Neural crest cell (in vitro differentiated cells): Measurements from ENCODE around the gene ZNF556. TPM values are rescaled to one million over a fixed set of nuclear protein-coding genes. Genes with fewer than 3 reads are reported as not detected.

Experiments used
- DNase-seq: peaks from one replicate; pipeline ENCODE4 v3.0.0; 2021; ENCODE audit warnings: low read depth, mixed read lengths, low spot score
- H3K27ac Mint-ChIP-seq: one replicate; pipeline ENCODE4 v1.8.0; 2021; ENCODE audit warnings: mild to moderate bottlenecking, mixed read lengths; ENCODE audit not compliant: unreplicated experiment
- H3K27me3 Mint-ChIP-seq: 2 replicates; pipeline ENCODE4 v1.8.0; 2021; ENCODE audit warnings: low read depth, mild to moderate bottlenecking, mixed read lengths
- H3K36me3 Mint-ChIP-seq: 2 replicates; pipeline ENCODE4 v1.8.0; 2021; ENCODE audit warnings: low read depth, mild to moderate bottlenecking, mixed read lengths
- H3K4me1 Mint-ChIP-seq: 2 replicates; pipeline ENCODE4 v1.8.0; 2021; ENCODE audit warnings: mixed read lengths
- H3K4me3 Mint-ChIP-seq: one replicate; pipeline ENCODE4 v1.8.0; 2021; ENCODE audit warnings: mild to moderate bottlenecking, mixed read lengths
- H3K9me3 Mint-ChIP-seq: 2 replicates; pipeline ENCODE4 v1.8.0; 2021; ENCODE audit warnings: mixed read lengths
- CTCF ChIP-seq: fragments of 200-600 bp; sonication (generic); conservative IDR thresholded peaks from 2 replicates; pipeline ENCODE4 v1.5.0; 2021; ENCODE audit warnings: antibody characterized with exemption, mild to moderate bottlenecking
- total RNA-seq: library from RNA; stranded (reverse); gene quantifications from 2 replicates; pipeline ENCODE4 v1.2.1, GENCODE V29; 2021

Gene ZNF556
- total RNA-seq, 1 donor from 2014 or later: 0.05 TPM

DNA sequence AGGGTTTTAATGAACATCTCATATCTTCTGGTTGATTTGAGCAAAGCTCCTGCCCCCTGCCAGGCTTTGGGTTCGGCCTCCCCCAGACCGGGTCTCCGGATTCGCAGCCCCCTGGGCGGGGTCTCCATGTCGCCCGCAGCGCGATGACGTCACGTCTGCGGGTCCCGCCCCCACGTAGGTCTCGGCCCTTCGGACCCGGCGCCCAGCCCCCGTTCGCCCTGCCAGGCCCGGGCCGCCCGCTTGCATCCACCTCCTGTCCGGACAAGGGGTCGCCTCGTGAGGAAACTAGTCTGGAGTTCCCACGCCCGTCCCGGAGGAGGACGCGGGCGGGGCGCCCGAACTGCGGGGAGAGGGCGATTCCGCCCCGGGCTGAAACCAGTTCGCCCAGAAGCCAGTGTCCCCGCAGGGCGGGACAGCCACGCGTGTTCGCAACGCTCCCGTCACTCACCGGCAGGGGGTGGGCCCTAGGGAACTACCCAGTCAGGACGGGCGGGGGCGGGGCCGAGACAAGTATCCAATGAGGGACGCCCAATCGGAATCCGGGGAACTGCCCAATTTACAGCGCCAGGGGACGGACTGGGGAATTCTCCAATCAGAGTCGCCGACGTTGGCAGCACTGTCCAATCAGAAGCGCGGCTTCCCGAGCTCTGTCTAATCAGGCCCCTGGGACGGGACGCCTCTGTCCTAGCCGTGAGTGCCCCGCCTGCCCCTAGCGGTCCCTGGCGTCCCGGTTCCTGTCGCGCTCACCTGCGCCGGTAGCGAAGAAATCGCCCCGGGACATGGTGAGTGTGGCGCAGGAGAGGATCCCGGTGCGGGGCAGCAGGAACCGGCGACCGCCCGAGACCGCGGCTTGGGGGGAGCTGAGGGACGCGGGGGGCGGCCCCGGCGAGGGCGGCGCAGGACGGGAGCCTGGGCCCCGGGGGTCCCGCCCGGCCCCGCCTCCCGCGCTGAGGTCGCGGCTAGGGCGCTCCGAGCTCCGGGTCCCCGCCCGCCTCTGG, 26.0 kb upstream of the ZNF556 start, which contains the start of gene ZNF555:
Gene ZNF555 (plus strand): TSS at position 682 of the 998 bp plus-strand sequence. CDS start 98 bp downstream, at position 780.
- TF ChIP-seq CTCF: peak; percentile 59
- peak; percentile 95 for DNase-seq
- Mint-ChIP-seq H3K4me1 (peaks cover 12% of the 10 kb centered on the region), H3K4me3 (peak within 1 kb of the TSS; percentile 99), H3K9me3 (peaks cover 9% of the 10 kb centered on the region), H3K27ac (peak within 1 kb of the TSS; percentile 27), H3K36me3 (peaks cover 34% of the 10 kb centered on the region), H3K27me3 (no peaks in the 10 kb centered on the region)

GRCh38 chr19:2841855-2842574, 25.1 kb upstream of the ZNF556 start:
- Mint-ChIP-seq H3K27me3 (no peaks in the 10 kb centered on the region), H3K4me1 (peaks cover 12% of the 10 kb centered on the region), H3K27ac (peak overlapping the region; percentile 27), H3K9me3 (peaks cover 4% of the 10 kb centered on the region), H3K36me3 (peaks cover 34% of the 10 kb centered on the region), H3K4me3 (peak overlapping the region; percentile 89)
- TF ChIP-seq CTCF: no peak
- no peak for DNase-seq

DNA sequence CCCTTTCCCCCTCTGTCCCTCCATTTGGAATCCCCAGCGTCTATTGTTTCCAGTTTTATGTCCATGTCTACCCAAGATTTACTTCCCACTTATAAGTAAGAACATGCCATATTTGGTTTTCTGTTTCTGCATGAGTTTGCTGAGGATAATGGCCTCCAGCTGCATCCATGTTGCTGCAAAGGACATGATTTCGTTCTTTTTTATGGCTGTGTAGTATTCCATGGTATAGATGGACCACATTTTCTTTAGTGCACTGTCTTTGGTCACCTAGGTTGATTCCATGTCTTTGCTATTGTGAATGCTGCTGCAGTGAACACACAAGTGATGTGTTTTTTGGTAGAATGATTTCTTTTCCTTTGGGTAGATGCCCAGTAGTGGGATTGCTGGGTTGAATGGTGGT, 22.0 kb upstream of the ZNF556 start:
- H3K36me3 Mint-ChIP-seq: peaks cover 41% of the 10 kb centered on the region
- H3K9me3 Mint-ChIP-seq: peaks cover 6% of the 10 kb centered on the region
- no peaks in the 10 kb centered on the region for H3K27me3 Mint-ChIP-seq
- no peak for TF ChIP-seq CTCF
- H3K4me3 Mint-ChIP-seq: peak overlapping the region; percentile 38
- H3K4me1 Mint-ChIP-seq: peaks cover 12% of the 10 kb centered on the region
- no peak for DNase-seq
- H3K27ac Mint-ChIP-seq: no peak overlapping the region

- Mint-ChIP-seq H3K4me1 (peaks cover 12% of the 10 kb centered on the region), H3K27me3 (no peaks in the 10 kb centered on the region), H3K36me3 (peaks cover 46% of the 10 kb centered on the region), H3K27ac (no peak overlapping the region), H3K9me3 (peaks cover 14% of the 10 kb centered on the region), H3K4me3 (no peak overlapping the region)
- no peak for TF ChIP-seq CTCF
- DNase-seq: no peak
These were observed 20.8 kb upstream of the ZNF556 start for GRCh38 chr19:2846180-2846894.

GRCh38 chr19:2847507-2847906, 19.6 kb upstream of the ZNF556 start:
- H3K4me1 Mint-ChIP-seq: peaks cover 6% of the 10 kb centered on the region
- no peak overlapping the region for H3K4me3 Mint-ChIP-seq
- no peaks in the 10 kb centered on the region for H3K27me3 Mint-ChIP-seq
- no peak for DNase-seq
- TF ChIP-seq CTCF: no peak
- peaks cover 54% of the 10 kb centered on the region for H3K36me3 Mint-ChIP-seq
- H3K9me3 Mint-ChIP-seq: peaks cover 19% of the 10 kb centered on the region
- no peak overlapping the region for H3K27ac Mint-ChIP-seq
